HG02642 (cell line): Measurements from ENCODE around the gene ITGB6.

Experiments
- ATAC-seq: cut with Tn5 transposase; IDR thresholded peaks from one replicate; pipeline ENCODE4 v1.9.1; 2021; ENCODE audit warnings: mild to moderate bottlenecking; ENCODE audit not compliant: unreplicated experiment, poor library complexity

The ITGB6 gene

GRCh38 chr2:160222546-160223283 lies 22.6 kb upstream of the ITGB6 start:
- no peak for ATAC-seq

GRCh38 chr2:160221391-160222276 lies 21.6 kb upstream of the ITGB6 start:
- ATAC-seq, result no peak

GRCh38 chr2:160220545-160221009 lies 20.5 kb upstream of the ITGB6 start:
- ATAC-seq, result no peak

GRCh38 chr2:160220026-160220425 lies 20.0 kb upstream of the ITGB6 start:
- no peak for ATAC-seq

GRCh38 chr2:160214461-160215445 lies 14.7 kb upstream of the ITGB6 start:
- no peak for ATAC-seq

GRCh38 chr2:160213511-160213910 lies 13.4 kb upstream of the ITGB6 start:
- no peak for ATAC-seq

GRCh38 chr2:160210599-160211138 lies 10.6 kb upstream of the ITGB6 start:
- ATAC-seq, result peak; percentile 92

GRCh38 chr2:160209516-160209856 lies 9.4 kb upstream of the ITGB6 start:
- ATAC-seq, result peak; percentile 24

GRCh38 chr2:160208655-160209515 lies 8.8 kb upstream of the ITGB6 start:
- ATAC-seq, result no peak

- peak; percentile 32 for ATAC-seq
Measured at GRCh38 chr2:160207804-160208654, 8.0 kb upstream of the ITGB6 start.

GRCh38 chr2:160207271-160207670 lies 7.2 kb upstream of the ITGB6 start:
- ATAC-seq, result no peak

- ATAC-seq, result no peak
Measured at GRCh38 chr2:160206436-160206835, 6.4 kb upstream of the ITGB6 start.

- no peak for ATAC-seq
Measured at GRCh38 chr2:160205505-160205904, 5.4 kb upstream of the ITGB6 start.

GRCh38 chr2:160203422-160203821 lies 3.4 kb upstream of the ITGB6 start:
- no peak for ATAC-seq

GRCh38 chr2:160203007-160203406 lies 2.9 kb upstream of the ITGB6 start:
- no peak for ATAC-seq

GRCh38 chr2:160201849-160202539 lies 1.9 kb upstream of the ITGB6 start:
- ATAC-seq, result no peak

- ATAC-seq, result no peak
Measured at GRCh38 chr2:160200921-160201320, 849 bp upstream of the ITGB6 start.

GRCh38 chr2:160199053-160199452 lies 1.0 kb downstream of the ITGB6 start:
- ATAC-seq, result no peak
